Stimulated activated CD8-positive, alpha-beta memory T cell treated with anti-CD3 and anti-CD28 coated beads, Interleukin-7, amount 100 ng/mL, for 4 hours (primary cell): ENCODE measurements around the gene EPS8L2.

Source experiments
- DNase-seq, 2 donors: peaks; one replicate each; pipeline ENCODE4 v3.0.0-alpha.2; 2020; ENCODE audit warnings: low read depth in 2 of 2

EPS8L2 gene

GRCh38 chr11:705646-706438 lies at the start of gene EPS8L2:
Gene EPS8L2 (plus strand): TSS chr11:706231. CDS start chr11:709408, 3,177 bp downstream.
- no peak for DNase-seq

GRCh38 chr11:656426-656825 lies 49.6 kb upstream of the EPS8L2 start:
- DNase-seq, result no peak

GRCh38 chr11:656866-657265 lies 49.2 kb upstream of the EPS8L2 start:
- no peak for DNase-seq

- DNase-seq, result no peak
Measured at GRCh38 chr11:657691-658126, 48.3 kb upstream of the EPS8L2 start.

GRCh38 chr11:659532-660085 lies 46.4 kb upstream of the EPS8L2 start:
- no peak for DNase-seq

- no peak for DNase-seq
Measured at GRCh38 chr11:660281-660680, 45.8 kb upstream of the EPS8L2 start.

GRCh38 chr11:660681-661444 lies 45.2 kb upstream of the EPS8L2 start:
- no peak for DNase-seq

- DNase-seq, result no peak
Measured at GRCh38 chr11:662689-663274, 43.2 kb upstream of the EPS8L2 start.

- no peak for DNase-seq
Measured at GRCh38 chr11:665062-665703, 40.8 kb upstream of the EPS8L2 start.

- no peak for DNase-seq
Measured at GRCh38 chr11:665704-666281, 40.2 kb upstream of the EPS8L2 start.

GRCh38 chr11:673866-674265 lies 32.2 kb upstream of the EPS8L2 start:
- DNase-seq, result no peak

GRCh38 chr11:674406-674805 lies 31.6 kb upstream of the EPS8L2 start:
- no peak for DNase-seq

GRCh38 chr11:678297-678696 lies 27.7 kb upstream of the EPS8L2 start:
- DNase-seq, result no peak

GRCh38 chr11:679271-680207 lies 26.5 kb upstream of the EPS8L2 start:
- no peak for DNase-seq

- DNase-seq, result no peak
Measured at GRCh38 chr11:680476-680875, 25.6 kb upstream of the EPS8L2 start.

- peak; percentile 12 to 35 for DNase-seq
Measured at GRCh38 chr11:680970-681369, 25.1 kb upstream of the EPS8L2 start.

- DNase-seq, result no peak
Measured at GRCh38 chr11:686451-687243, 19.4 kb upstream of the EPS8L2 start.

- DNase-seq, result no peak
Measured at GRCh38 chr11:687751-688150, 18.3 kb upstream of the EPS8L2 start.

GRCh38 chr11:688681-689080 lies 17.4 kb upstream of the EPS8L2 start:
- no peak for DNase-seq

GRCh38 chr11:689625-690024 lies 16.4 kb upstream of the EPS8L2 start:
- DNase-seq, result no peak
